NCI-H226 (cell line): ENCODE results near the gene PHACTR1.
A peak's percentile ranks its signal among the peaks of the same experiment; 100 is the strongest.

Experiments used
- DNase-seq: peaks from one replicate; pipeline ENCODE4 v3.0.0-alpha.2; 2015

Gene PHACTR1

DNA sequence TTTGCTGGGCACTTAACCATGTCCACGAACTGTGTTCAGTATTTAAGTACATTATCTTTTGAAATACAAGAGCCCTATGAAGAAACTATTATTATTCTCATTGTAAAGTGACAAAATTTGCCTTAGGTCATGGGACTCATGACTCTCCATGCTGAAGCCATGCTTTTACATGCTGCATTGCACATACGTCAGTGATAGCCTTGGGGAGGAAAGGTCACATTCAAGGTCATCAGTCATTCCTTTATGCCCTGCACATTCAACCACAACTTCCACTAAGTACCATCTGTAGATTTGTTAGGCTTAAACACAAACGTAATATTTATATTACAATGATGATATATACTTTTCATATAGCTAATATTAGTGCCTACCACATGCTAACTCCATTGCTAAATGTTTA, 319.0 kb downstream of the PHACTR1 start:
- DNase-seq, result no peak

DNA sequence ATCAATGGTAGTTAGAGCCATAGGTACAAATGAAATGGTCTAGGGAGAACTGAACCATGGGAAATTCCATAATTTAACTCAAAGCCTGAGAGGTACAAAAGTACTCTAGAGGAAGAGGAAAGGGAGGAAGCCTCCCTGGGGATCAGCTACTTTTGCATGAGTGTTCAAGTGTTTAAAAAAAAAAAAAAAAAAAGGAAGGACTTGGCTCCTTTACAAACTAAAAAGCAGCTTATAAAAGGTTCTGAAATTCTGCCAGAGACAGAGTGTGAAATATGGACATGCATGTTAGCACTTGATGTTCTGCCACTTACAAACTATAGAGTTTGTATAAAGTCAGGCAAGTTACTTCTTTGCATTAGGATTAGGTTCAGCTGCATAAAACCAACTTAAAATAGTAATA, 321.7 kb downstream of the PHACTR1 start:
- DNase-seq, result no peak

DNA sequence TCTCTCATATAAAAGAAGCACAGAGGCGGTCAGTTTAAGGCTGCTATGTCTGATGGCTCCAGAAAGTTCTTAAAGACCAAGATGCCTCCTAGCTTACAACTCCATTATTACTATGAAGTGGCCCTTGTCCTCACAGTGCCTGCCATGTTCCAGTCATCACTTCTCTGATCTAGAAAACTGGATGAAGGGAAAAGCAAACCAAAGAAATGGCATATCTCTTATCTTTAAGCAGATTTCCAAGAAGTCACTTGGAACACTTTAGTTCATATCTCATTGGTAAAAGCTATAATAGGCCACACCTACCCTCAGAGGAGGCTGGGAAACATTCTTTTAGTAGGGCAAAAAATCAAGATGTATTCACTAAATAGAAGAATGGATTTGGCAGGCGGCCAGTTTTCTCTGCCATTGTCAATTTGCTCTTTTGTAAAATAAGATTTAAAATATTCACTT, 322.2 kb downstream of the PHACTR1 start:
- no peak for DNase-seq

DNA sequence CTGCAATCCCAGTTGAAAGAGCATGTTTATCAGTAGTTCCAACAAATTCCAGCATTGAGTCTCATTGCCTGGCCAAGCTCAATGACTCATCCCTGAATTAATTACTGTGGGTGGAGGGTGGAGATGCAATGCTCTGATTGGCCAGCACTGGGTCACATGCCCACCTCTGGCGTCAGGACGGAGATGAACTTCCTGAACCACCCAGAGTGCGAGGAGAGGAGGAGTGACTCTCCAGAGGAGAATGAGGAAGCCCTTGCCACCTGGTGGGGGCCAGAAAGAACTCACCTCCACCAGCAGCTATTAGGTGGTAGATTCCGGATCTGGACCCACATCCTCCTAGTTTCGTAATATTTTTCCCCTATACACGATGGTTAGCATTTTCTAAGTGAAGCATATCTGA, 327.8 kb downstream of the PHACTR1 start:
- peak; percentile 97 for DNase-seq

DNA sequence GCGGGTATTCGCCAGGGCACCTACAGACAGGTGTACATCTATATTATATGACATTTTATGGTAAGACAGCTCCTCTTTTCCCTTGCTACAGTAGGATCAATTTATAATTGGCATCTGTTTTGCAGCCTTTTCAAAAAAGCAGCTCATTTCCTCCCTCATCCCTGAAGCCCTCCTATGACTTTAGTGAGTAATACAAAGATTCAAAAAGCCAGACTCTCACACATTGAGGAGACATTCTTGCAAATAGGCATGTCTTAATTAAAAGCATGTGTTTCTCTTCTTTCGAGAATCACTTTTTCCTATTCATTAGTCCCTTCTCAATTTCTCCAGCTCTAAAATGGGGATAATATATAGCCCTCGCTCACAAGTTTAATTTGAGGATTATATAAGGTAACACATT, 328.3 kb downstream of the PHACTR1 start:
- DNase-seq, result no peak

DNA sequence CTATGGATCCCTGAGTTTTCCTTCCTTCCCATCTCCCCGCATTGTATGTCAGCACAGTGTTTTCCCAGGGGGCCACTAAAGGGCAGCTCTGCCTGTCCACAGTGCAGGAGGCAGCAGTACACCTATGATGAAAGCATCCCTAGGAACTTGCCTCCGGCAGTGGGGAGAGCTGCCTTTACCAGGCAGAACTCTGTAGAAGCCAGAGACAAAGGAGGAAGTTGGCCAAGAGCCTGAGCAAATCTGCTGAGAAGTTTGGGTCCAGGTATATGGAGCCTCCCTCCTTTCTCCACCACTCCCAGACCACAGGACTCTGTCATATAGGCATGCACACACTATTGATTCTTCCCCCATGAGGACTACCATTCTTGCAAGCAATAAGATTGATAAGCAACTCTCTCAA, 329.1 kb downstream of the PHACTR1 start:
- peak; percentile 59 for DNase-seq

DNA sequence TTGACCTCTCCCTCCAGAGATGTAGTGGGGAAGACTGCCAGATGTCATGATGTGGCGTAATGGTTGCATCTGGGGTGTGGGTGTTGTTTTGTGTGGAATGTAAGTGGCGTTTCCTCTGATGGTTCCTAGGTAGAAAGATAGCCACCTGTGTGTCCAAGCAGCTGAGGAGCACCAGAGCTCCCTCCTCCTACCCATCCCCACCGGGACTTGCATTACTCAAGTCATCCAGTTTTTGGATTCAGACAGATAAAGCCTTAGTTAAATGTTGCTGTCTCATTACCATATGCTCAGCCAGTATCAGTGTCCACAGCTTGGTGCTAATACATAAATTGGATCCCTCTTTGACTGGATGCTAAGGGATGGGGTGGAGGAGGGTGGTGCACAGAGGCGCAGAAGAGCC, 329.5 kb downstream of the PHACTR1 start:
- DNase-seq, result no peak

DNA sequence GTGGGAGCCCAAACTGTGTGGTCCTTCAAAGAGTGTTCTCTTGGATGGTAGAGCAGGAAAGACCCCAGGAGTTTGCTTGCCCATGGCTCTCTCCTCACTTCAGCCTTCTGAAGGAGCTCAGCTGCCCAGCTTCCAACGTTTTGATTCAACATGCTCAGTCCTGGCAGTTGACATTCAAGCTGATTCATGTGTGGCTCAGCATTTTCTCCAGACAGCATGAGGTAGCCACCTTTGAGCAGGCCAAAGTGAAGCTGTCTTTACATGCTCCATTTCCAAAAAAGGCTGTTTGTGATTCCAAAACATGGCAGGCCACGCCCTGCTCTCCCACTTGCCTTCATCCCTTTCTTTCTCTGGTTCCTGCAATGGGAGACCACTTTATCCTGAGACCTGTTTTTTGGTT, 331.5 kb downstream of the PHACTR1 start:
- peak; percentile 10 for DNase-seq

DNA sequence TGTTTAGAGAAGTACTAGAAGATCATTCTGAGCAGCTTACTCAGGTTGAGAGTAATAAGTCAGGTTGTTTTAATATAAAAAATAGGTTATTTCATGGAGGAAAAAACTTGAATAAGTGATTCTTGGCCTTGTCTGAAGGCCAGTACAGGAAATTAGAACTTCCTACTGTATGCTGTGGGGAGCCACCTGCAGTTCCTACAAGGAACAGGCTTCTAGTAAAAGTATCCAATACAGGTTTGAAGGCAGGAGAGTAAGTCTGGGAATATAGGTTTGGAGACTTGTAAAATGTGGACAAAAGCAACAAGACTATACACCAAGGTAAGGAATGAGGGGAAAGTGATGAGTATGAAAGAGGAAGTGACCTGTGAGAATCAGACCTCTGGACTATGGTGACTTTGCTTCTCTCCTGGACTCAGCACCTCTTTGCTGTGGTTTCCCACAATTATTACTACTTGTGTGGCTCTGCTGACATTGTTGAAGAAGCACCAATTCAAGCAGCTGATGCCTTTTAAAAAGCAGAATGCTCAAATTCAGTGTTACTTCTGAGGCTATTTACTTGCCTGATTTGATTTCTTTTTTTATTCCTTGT, 333.2 kb downstream of the PHACTR1 start:
- no peak for DNase-seq

DNA sequence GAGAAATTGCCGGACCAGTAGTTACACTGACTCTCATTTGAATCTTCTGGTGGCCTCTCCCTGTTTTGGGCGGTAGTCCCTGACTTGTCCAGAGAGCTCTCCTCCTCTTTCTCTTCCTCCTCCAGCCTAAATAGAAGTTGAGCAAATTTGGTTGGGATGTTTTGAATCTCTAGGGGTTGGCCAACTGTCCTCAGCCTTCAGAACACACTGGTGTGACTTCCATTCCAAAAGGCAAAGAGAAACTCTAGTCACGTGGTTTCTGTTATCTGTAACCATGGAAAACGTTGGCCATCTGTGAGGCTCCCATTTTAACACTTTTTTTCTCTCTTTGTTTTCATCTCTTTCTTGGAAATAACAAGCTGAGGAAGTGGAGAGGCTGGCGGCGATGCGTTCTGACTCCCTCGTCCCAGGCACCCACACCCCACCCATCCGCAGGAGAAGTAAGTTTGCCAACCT, 336.5 kb downstream of the PHACTR1 start:
- DNase-seq, result no peak

DNA sequence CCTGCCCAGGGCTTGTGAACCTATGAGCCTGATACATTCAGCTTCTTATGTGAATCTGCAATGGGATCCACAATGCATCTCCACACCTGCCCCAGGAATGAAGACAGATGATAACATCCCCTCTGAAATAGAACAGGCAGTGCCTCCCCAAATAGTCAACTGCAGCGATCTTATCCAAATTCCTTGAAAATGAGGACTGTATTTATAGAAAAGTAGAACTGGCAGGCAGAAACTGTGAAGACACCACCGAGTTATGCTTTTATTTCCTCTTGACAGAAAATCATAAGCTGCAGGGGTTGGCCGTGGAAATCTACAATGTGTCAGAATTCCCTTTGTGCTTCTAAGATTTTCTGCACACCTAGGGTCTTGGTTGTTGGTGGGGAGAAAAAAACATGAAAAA, 341.5 kb downstream of the PHACTR1 start:
- DNase-seq, result no peak

DNA sequence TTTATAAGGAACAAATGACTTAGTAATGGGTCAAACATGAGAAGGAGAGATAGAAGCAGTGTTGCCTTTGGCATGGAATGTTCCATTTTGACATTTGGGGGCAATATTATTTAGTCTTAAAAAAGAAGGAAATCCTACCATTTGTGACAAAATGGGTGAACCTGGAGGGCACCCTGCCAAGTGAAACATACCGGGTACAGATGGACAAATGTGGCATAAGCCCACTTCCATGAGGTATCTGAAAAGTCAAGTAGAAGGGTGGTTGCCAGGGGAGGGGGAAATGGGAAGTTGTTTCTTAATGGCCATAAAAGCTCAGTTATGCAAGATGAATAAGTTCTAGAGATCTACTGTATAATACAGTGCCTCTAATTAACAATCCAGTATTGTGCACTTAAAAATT, 342.5 kb downstream of the PHACTR1 start:
- DNase-seq, result no peak

DNA sequence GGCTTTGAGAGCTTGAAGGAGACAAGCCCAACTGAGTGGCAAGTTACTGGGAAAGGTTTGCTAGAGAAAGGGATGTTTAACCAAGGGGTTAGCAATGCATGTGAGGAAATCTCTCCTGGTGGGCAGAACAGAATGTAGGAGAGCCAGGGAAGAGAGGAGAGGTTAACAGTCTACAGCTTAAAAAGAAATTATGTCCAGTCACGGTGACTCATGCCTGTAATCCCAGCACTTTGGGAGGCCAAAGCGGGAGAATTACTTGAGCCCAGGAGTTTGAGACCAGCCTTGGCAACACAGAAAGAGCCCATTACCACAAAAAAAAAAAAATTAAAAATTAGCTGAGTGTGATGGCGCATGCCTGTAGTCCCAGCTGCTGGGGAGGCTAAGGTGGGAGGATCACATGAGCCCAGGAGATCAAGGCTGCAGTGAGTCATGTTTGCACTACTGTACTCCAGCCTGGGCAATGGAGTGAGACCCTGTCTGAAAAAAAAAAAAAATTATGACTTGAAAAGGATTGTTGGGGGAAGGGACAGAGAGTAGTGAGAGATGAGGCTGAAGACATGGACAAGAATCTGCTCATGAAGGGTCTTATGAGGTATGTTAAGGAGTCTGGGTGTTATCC, 346.8 kb downstream of the PHACTR1 start:
- DNase-seq, result peak; percentile 28

DNA sequence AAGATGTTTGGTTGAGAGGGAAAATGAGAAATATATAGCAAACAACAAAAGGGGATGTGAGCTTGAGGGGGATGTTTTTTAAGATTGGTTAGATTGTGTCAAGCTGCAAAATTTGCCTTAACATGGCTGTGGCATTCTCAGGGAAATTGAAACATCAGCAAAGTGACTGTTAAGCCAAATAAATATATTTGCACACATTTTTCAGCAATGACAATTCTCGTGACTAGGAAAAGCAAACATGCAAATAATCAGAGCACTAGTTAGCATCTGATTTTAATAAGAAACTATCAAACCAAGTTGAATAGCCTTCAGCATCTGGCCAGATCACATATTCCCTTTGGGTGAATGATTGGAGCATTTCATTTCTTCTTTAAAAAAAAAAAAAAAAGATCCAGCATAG, 349.0 kb downstream of the PHACTR1 start:
- DNase-seq, result no peak

DNA sequence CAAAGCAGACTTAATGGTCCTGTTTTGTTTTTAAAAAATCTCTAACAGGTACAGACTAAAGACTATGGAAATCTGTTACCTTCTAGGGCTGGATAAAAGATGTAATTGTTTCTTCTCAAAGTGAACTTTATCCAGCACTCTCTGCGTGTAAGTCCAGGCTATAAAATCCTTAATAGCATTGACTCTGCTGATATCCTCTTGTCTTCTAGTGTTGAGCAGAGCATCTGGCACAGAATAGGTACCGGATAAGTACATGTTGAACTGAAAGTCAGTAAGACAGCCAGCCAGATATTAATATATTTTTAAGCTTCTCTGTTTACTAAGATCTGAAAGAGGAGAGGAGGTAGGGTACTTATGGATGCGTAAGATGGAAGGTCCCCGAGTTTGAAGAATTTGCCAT, 349.5 kb downstream of the PHACTR1 start:
- no peak for DNase-seq

DNA sequence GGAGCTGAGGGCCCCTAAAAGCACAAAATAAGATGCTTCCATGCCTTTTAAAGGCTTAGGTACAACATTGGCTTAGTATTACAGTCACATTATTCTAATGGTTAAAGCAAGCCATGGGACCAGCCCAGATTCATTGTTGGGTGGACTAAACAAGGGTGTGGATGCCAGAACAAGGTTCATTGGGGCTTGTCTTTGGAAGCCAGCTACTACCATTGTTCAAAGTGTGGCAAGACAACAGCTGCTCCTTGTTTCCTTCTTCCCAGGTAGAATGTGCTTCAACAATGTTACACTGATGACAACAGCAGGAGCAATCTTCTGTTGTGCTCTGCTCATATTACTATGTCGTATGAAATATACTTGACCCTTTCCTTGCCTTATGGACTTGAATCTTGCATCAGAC, 350.3 kb downstream of the PHACTR1 start:
- DNase-seq, result no peak

DNA sequence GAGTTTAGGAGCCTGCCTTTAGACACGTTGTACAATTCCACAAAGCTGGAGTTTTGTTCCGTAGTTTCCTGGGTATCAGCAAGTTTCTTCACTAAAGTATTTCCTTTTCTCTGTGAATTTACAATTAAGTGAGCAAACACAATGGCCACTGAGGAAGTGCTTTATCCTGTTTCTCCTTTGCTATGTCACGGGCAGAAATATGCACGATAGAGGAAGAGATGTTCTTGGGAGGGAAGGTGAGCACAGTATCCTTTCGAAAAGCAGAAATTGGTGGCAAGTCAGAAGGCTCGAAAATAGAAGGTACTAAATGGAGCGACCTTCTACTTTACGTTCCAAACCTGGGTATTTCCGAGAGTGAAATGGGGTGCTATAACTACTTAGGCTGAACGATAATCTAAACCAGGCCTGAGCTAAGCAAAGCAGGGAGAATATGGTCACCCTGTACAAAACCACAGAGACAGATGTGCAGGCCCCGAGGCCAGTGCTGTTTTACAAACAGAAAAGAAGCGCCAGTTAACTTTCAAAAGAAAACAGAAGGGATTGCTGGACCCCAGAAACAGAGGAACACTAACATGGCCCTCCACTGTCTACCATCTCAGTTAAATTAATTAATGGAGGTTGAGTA, 352.1 kb downstream of the PHACTR1 start:
- no peak for DNase-seq

DNA sequence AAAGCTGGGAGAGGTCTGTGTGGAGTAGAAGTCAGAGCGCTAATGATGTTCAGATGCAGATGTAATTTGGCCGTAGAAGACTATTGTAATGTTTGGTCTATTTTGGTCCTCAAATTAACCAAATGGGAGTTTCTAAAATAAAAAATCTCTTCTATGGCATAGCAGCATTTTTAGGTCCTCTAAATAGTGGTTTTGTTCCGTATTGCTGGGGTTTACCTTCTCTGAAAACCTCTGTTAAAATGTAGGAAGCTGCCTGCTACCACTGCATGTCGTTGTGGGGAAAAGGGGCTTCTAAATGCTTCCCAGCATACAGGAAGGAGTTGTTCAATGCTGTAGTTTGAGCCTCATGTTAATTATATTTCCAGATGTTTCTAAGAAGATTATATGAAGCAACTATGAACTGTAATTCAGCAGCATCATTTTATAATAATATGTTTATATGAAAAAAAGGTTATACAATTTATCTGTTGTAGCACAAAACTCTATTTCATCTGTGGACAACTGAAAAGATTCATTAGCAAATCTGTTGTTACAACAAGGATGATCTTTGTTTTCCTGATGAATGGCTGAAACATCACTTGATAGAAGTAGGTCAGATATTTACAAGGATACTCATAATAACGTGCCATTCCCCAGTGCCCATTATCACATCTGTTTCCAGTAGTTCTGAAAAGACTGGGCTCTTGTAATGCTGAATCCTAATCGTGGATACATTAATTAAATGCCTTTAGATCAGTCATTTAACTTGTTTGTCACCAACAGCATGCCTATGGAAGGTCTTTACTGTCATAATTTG, 355.2 kb downstream of the PHACTR1 start:
- no peak for DNase-seq

DNA sequence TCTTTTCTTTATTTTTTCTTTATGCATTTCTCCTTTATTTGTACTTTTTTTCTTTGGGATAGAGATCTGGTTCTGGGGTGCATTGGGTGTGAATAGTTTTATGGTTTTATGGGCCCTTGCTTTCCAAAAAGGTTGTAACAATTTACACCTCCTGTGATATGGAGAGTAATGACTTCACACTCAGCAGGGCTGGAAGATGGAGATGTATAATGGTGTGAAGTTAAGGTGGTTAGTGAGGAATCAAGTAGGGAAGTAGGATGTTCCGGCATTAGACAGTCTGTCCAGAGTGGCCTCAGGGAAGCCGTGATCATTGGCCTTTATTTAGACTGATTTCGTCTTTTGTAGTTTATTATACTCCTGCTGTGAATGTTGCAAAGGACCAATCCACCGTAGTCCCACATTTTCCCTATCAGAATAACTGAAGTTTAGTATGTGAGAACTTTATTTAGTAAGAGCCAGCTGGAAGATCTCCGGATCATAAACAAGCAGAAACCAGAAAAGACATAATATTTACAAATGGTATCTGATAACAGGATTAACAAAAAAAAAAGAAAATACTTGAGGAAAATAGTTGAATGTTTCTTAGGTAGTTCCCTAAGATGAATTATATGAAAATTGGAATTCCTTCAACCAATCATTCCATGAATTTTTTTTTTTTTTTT, 356.2 kb downstream of the PHACTR1 start:
- no peak for DNase-seq

DNA sequence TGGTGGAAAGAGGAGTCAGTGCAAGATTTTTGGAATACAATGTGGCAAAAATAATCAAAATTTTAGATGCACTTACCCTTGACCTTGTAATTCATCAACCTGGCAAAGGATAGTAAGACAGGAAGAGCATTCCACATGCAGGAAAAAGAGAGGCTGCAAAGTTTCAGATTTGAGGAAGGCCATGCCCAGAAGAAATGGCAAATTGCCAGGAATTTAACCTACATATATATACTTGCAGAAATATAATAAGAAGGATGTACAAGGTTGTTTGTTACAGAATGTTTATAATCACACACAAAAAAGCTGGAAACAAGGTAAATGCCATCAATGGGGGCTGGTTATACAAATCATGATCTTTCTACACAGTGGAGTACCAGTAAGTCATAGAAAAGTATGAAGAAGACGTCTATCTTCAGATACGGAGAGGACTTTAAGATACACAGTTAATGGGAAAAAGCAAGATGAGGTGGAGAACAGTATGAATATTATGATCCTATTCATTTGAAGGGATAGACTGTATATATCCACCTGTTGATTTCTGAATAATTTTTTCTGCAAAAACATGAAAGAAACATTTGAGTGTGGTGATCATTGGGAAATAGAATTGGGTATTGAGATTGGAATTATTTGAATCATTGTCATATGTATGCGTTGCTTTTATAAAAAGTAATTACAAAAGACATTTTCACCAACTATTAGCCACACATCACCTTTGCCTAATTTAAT, 358.0 kb downstream of the PHACTR1 start:
- peak; percentile 12 for DNase-seq

DNA sequence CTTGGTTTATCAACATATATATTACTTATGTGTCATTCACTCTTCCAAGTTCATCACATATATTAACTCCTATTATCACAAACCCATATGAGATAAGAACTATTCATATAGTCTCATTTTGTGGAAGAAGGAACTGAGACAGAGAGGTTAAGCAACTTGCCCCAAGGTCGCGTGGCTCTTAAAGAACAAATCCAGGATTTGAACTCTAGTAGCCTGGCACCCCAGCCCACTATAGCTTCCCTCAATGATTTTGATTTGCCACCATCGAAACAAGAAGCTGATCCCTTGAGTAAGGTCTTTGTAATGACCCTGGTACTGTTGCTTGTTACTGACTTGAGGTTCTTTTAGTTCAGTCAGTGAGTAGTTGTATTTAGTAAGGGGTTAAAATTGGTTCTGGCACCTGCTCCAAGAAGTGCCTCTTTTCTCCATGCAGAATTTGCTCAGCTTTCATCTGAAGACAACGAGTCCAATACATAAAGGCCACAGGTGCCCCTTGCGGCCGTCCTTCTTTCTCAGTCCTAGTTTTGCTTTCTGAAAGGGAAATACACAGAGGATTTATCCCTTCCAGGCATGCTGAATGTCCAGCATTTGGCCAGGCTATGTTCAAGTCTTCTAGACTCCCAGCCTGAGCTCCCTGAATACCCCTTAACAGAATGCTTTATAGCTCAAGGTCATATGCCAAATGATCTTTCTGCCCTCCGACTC, 358.7 kb downstream of the PHACTR1 start:
- no peak for DNase-seq

DNA sequence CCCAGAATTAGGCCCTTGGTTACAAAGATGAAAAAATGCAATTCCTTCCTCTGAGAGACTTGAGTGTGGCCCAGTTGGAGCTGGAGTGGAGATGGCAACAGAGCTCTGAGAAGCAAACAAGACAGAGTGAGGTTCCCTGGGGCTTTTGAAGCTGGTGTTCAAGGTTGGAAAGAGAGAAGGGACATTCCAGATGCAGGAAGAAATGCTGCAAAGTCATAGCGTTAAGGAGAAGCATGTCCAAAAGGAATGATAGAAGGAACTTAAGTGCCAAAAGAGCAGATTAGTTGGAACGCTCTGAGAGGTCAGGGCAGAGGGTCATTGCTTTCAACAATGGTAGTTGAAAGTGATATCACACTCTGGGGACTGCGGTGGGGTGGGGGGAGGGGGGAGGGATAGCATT, 360.0 kb downstream of the PHACTR1 start:
- no peak for DNase-seq
